GM18517 (cell line): ENCODE data around the gene KCNJ12.
"Not testable (repeated sequence)": the region's sequence is repeated elsewhere in the genome, so short reads cannot be mapped to it uniquely, and the experiment has no call there.

Experiments
- ATAC-seq: cut with Tn5 transposase; IDR thresholded peaks from one replicate; pipeline ENCODE4 v1.9.1; 2021; ENCODE audit warnings: mild to moderate bottlenecking, moderate library complexity; ENCODE audit not compliant: unreplicated experiment

KCNJ12 gene

DNA sequence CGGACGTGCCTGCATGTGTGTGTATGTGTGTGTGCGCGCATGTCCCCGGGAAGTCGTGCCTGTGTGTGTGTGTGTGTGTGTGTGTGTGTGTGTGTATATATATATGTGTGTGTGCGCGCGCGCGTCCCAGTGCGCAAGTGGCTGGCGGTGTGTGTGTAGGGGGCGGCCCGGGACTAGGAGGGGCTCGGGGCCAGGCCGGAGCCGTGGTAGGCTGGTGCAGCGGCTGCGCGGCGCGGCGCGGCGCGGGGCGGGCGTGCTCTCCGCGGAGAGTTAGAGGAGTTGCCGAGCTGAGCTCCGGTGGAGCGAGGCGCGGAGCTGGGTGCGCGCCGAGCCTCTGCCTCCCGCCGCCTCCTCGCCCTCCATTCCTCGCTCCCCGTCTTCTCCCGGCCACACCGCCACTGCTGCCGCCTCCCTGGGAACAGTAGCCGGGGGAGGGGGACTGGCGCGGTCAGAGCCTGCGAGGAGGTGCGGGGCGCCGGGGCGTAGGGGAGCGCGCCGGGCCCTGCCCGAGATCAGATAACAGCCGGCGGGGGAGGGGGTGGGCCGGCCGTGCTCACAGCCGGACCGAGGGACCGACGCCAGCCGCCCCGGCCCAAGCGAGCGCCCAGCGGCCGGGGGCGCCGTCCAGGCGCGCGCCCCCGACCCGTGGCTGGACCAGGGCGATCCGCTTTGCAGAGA, at the start of gene KCNJ12:
TSS of gene KCNJ12 (plus strand) at position 277 of the 678 bp plus-strand sequence. CDS start 38,986 bp downstream, outside the sequence.
- no peak for ATAC-seq

DNA sequence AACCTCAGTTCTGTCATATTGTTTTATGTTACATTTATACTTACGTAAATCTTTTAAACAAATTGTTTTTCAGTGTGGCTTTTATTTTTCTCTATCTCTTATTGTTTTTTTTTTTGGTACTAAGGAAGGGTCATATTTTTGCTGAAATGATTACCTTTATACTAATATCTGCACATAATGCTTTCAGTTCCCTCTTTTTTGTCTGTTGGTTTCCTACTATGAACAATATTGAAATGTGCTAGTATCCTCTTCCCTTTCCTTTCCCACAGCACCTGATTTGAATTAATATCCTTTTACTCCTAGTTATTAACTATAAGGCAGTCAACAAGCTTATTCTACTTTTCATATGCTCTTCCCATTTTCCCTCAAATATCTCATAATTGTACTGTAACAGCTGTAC, 48.2 kb upstream of the KCNJ12 start:
- peak; percentile 73 for ATAC-seq

DNA sequence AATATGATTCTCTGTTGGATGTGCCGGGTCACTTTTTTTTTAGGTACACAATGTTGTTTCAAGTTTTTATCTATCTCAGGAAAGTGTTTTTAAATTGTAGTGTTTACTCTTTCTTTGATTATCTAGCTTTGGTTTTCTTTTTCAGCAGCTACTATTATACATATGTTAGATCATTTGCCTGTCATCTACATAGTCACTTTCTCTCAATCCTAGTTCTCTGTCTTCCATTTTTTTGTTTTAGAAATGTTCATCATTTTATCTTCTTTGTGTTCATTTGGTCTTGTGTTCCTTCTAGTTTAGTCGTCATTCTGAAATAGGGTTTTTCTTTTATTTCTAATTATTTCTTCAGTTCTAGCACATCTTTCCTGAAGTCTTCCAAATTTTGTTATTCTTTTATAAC, 47.4 kb upstream of the KCNJ12 start:
- not testable (repeated sequence) for ATAC-seq

DNA sequence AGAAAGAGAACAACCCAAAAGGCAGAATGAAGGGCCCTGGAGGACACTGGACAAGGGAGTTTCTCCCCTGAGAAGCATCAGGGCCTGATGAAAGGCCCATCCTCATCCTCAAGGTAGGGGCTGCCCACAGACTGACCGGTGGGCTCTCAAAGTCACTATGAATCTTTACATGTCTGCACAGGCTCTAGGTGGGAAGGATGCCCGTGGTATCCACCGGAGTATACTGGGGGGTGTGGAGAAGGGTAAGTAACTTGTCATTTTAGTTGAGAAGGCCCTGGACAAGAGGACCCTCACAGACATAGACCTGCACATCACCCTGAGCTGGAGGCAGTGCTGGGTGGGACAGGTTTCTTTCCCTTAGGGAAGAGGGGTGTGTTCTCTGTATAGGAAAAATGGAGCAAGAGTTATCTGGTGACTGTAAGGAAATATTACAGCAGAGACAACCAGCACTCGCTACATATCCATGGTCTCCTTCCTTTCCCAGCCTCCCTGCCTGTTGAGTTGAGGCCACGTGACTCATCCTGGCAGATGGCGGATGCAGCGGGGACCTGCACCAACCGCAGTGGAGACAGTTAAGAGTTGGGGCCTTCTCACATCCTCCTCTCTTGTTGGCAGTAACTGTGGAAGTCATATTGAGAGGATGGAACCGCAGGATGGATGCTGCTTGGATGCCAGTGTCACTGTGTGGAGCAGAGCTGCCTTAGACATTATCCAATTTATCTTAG, 45.6 kb upstream of the KCNJ12 start:
- no peak for ATAC-seq

DNA sequence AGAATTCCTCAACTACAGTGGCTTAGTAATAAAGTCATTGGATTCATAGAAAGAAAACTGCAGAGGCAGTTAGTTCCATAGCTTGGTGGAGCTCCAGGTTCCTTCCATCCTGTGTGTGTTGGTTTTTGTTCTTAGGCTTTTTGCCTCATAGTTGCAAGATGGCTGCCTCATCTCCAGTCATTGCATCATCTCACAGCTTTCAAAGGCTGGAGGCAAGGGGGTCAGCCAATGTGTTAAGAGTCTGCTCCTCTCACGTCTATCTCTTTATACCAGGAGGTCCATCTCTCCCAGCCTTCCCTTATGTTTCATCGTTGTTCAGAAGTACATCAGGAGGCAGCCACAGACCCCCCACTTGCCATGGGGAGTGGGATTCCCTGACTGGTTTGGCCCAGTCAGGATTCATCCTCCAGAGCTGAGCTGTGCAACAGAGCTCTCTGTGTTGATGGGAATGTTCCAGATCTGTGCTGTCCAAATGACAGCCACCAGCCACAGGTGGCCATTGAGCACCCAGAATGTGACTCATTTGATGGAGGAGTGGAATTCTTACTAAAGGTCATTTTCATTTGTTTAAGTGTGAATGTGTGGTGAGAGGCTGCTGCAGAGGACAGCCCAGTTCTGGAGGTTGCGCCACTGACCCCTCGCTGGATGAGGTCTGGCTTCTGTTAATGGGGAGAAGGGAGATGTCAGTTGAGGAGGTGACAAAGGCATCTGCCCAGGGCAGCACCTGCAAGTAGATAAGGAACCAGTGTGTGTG, 39.4 kb upstream of the KCNJ12 start:
- ATAC-seq, result not testable (repeated sequence)

DNA sequence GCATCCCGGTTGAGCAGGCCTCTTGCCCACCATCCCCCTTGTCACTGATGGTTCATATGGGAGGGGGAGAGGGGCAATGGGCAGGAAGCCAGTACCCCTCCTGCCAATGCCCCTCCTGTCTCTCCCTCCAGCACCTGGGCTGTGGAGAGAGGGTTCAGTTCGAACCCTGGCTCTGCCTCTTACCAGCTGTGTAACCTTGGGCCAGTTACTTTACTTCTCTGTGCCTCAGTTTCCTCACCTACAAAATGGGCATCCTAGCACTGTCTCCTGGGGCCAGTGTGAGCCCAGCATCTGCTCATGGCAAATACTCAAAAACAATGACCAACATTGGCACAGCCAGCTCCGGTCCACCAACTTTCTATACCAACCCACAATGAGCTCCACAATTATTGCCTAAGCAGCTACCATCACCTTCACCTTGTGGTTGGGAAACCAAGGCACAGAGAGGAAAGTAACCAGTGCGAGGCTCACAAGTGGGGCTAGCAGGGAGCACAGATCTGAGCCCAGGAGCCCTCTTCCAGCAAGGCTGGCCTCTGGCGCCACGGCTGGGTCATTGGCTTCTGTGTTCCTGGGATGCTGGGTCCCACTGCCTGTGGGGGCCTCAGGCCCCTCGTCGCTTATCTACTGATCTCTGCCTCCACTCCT, 38.1 kb upstream of the KCNJ12 start:
- not testable (repeated sequence) for ATAC-seq

DNA sequence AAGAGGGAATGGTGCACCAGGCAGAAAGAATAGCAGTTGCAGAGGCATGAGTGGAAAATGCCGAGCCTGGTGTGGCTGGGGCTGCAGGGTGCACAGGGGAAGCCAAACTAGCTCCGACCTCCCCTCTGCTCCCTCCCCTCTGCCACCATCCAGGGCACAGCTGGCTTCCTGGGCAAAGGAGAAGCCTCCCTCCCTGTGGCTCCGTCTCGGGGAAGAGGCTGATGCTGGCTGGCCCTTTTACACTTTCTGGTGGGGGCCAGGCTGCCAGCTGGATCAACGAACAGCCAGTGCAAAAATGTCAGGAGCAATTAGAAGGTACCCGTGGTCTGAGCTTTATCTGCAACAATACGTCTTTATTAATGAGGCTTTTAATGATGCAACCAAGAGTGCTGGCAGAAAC, 37.1 kb upstream of the KCNJ12 start:
- ATAC-seq, result no peak

DNA sequence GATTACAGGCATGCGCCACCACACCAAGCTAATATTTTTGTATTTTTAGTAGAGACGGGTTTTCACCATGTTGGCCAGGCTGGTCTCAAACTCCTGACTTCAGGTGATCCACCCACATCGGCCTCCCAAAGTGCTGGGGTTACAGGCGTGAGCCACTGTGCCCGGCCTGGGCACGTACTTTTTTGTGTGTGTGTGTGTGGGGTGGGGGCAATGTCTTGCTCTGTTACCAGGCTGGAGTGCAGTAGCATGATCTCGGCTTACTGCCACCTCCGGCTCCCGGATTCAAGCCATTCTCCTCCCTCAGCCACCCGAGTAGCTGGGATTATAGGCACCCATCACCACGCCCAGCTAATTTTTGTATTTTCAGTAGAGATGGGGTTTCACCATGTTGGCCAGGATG, 36.6 kb upstream of the KCNJ12 start:
- not testable (repeated sequence) for ATAC-seq

DNA sequence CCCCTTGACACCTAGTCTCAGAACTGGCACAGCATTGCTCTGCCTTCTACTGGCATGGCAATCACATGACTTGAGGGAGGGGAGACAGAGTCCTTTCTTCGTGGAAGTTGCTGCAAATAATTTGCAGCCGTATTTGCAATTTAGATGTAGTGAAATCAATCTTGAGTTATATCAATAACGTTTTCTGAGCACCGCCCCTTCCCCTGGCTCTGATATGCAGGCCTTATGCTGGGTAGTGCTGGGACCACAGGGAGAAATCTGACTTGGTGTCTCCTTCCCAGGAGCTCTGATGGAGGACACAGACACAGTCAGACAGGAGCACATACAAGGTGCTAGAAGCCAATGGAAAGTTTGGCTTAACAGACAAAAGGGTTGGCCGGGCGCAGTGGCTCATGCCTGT, 35.8 kb upstream of the KCNJ12 start:
- not testable (repeated sequence) for ATAC-seq

DNA sequence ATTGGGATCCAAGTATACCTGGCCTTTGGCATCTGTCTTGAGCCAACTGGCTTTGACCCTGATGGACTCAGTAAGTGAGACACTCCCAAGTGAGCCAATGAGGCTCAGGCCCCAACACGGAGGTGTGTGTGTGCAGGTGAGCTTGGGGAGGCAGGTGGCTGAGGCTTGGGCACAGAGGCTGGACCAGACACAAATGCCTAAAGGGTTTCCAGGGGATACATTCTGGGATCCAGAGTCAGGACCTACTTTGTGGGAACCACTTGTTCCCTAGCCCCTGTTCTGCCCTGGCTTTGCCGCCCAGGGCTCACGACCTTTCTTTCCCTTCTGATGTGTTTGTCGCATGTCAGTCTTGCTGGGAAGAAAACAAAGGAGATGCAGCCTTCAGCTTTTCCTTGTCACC, 34.9 kb upstream of the KCNJ12 start:
- not testable (repeated sequence) for ATAC-seq

DNA sequence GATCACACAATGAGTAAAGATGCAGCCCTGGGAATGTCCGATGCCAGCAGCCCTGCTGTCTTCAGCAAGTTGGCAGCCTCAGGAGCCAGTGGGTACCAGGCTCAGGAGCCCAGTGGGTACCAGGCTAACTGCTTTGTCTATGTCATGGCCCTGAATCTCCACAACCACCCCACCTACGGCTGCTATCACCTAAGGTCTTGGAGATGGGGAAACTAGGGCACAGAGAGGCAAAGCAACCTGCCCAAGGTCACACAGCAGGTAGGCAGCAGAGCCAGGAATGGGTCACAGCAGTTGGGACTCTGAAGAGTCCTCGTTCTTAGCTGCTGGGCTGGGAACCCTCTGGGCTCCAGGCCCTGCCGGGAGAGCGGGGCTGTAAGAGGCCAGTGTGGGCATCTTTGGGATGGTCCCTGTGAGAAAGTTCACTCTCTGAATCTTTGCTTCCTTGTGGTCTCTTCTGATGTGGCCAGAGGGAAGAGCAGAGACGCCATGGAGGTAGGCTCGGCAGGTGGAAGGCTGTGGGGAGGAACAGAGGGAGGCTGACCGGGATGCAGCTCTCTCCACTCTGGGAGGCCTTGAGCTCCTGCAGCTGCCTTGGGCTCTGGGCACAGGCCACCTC, 34.1 kb upstream of the KCNJ12 start:
- ATAC-seq, result not testable (repeated sequence)

DNA sequence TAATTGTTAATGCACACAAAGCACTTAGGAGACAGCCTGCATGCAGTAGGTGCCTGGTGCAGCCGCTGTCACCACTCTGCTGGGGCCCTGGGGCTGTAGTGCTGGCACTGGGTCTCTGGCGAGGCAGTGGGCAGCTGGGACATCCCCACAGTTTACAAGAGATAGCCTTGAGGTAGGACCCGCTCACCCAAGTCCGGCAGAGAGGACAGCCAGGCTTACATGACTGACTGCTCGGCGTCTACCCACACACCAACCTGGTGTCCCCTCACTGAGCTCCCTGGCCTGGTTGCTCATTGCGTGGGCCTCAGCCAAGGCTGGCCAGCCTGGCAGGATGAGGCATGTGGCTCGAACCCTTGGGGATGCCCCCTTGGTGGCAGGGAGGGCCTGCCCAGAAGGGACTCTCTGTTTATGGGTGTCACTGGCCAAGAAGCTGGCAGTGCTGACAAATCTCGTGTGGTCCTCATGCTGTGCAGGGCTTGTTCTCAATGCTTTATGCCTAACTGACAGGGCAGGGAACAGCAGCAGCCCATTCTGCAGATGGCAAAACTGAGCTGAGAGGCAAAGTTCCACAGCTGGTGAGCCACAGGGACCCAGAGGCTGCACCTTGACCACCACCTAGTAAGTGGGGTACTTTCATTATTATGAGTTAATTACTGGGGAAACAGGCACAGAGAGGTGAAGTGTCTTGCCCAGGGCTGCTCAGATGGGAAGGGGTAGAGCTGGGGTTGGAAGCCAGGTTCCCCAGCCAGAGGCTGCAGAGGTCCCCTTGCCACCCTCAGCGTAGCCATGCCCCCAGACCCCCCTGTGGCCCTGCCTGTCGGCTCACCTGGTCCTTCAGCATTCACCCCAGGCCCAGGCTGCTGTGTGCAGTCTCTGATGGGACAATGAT, 32.9 kb upstream of the KCNJ12 start:
- not testable (repeated sequence) for ATAC-seq

DNA sequence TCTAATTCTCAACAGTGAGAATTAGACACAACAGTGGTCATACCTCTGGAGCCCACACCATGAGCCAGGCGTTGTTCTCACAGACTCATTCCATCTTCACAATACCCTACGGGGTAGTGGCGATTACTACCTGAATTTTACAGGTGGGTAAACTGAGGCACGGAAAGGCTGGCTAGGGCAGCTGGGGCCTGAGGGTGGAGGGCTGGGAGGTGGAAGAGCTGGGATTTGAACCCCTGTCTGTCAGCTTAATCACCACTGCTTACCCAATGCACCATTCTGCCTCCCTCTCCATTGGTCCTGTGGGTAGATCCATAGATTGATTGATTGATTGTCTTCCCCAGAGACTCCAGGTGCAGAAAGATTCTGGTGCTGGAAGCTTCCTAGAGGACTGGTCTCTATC, 31.4 kb upstream of the KCNJ12 start:
- not testable (repeated sequence) for ATAC-seq

DNA sequence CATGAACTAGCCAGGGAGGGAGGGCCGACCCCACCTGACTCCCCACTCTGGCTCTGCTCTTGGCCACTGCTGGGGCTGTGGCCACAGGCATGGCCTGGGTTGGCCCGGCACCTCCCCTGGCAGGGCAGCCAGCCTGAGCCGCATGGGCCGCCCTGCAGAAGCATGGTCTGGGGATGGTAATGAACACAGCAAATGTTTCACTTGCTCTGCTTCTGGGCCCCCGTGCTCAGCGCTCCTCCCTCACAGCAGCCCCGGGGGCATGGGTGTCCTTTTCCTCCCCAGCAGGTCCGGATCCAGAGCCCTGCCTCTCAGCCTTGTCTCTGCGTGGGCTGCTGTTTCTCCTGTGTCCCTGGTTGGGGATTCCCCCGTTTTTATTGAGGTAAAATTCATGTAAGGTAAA, 30.9 kb upstream of the KCNJ12 start:
- no peak for ATAC-seq

DNA sequence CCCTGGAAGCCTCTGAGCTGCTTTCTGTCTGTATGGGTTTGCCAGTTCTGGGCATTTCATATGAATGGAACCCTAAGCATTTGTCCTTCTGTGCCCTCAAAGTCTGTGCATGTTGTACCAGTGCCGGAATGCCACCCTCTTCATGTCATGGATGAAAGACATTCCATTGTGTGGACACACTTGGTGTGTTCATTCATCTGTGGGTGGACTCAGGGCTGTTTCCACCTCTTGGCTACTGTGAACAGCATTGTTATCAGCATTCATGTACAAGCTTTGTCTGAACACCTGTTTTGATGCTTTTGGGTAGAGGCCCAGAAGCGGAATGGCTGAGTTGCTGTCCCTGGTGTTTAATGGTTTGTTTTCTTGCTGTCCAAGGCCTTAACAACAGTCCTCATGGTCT, 30.1 kb upstream of the KCNJ12 start:
- ATAC-seq, result not testable (repeated sequence)

DNA sequence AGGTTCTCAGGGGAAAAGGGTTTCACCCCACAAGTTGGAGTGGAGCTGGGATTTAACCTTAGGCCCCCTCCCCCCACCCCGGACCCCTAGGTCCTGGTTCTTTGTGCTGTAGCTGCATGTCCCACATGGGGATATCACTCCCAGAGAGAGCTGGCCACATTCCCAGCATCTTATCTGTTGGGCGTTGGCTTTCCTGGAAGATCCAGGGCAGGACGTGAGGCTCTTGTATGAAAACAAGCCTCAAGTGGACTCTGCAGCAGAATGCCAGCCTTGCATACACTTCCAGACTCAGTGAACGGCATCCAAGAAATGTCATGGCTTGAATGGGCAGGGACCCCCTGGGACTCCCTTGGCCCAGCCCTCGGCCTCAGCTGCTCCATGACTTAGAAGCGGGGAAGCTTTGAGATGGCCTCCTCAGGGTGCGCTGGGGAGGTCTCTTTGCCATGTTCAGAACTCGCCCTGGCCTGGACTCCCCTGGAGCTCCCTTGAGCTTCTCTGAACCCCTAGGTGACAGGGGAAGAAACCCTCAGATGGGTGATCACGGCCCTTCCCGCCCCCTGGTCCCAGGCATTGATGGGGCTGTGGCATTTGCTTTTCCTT, 29.4 kb upstream of the KCNJ12 start:
- ATAC-seq, result not testable (repeated sequence)

DNA sequence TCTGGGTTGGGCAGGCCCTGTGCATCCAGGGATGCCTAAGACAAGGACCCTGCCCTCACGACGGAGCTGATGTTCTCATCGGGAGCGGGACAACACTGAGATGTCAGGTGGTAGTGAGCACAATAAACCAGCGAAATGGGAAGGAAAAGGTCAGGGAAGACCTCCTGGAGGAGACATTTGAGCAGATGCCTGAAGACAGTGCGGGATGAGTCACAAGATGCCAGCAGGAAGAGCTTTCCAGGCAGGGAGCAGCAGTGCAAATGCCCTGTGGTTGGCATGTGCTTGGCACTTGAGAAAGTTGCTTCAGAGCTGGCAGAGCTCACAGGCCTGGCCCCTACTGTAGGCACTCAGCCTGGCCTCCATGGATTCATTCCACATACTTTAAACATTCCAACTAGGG, 28.5 kb upstream of the KCNJ12 start:
- ATAC-seq, result not testable (repeated sequence)

DNA sequence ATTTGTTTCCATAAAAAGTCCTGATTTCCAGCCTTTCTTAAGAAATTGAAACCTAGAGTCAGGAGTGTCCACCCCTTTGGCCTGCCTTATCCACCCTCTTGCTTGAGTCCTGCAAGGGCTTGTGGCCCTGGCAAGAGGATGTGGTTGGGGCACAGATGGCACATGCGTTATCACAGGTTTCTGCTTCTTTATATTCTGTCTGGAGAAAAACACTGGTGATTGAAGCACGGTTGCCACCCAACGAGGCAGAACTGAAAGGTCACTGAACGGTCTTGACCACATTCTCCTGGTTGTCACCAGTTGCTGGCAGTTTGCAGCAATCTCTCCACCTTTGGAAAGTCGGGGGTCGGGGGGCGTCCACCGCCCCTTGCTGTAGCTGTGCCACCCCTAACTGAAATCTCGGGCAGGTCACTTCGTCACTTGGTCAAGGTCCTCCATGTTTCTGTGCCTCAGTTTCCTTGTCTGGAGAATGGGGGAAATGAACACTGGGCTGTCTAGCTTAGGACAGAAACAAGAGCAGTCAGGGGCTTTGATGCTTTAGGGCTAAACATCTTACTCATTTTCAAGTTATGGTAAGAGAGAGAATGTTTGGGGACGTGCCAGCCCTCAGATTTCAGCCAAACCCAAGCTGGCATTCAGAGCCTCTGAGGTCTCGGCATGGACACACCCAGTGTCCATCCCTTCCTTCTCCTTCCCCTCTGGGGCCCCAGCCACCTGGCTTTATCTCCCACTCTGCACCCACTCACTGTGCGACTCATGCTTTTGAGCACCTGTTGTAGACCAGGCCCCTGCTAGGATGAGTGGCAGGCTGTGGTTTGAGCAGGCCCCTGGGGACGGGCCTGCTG, 27.9 kb upstream of the KCNJ12 start:
- peak; percentile 55 for ATAC-seq

DNA sequence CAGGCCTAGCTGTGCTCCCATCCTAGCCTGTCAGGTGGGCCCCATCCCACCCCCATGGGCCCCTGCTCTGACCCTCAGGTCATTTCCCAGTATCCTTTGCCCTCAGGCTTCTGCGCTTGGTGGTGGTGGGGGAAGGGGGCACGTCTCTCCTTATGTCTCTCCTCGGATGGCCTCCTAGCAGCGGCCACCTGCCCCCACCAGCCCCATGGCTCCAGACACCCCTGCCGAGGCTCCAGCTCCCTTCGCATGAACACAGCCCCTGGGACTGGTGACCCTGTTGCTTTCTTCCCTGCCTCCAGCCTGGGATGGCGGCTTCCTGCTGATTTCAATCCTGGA, 27.3 kb upstream of the KCNJ12 start:
- not testable (repeated sequence) for ATAC-seq
